Measurements from ENCODE around the gene MED27. TPM values are rescaled to one million over a fixed set of nuclear protein-coding genes. Genes with fewer than 3 reads are reported as not detected.

The MED27 gene
- total RNA-seq, 3 donors from 2014 or later: 13.0 to 16.3 (median 14.4) TPM

GRCh38 chr9:131885144-131885609 lies 194.5 kb downstream of the MED27 start:
- TF ChIP-seq, protein P1, sequence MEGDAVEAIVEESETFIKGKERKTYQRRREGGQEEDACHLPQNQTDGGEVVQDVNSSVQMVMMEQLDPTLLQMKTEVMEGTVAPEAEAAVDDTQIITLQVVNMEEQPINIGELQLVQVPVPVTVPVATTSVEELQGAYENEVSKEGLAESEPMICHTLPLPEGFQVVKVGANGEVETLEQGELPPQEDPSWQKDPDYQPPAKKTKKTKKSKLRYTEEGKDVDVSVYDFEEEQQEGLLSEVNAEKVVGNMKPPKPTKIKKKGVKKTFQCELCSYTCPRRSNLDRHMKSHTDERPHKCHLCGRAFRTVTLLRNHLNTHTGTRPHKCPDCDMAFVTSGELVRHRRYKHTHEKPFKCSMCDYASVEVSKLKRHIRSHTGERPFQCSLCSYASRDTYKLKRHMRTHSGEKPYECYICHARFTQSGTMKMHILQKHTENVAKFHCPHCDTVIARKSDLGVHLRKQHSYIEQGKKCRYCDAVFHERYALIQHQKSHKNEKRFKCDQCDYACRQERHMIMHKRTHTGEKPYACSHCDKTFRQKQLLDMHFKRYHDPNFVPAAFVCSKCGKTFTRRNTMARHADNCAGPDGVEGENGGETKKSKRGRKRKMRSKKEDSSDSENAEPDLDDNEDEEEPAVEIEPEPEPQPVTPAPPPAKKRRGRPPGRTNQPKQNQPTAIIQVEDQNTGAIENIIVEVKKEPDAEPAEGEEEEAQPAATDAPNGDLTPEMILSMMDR (IDR thresholded peaks at IDR 0.05): no peak
- no peaks in the 10 kb centered on the region for H3K9me3 ChIP-seq
- no peaks in the 10 kb centered on the region for H3K36me3 ChIP-seq (ENCODE audit: low read depth)
- H3K4me3 ChIP-seq: no peak overlapping the region
- no peak for ATAC-seq
- intact Hi-C loops (cut with DNase I, micrococcal nuclease): no loop called here
- DNase-seq: no peak
- H3K4me1 ChIP-seq (ENCODE audit: low read depth): no peaks in the 10 kb centered on the region

- H3K4me3 ChIP-seq: no peak overlapping the region
- no peaks in the 10 kb centered on the region for H3K36me3 ChIP-seq (ENCODE audit: low read depth)
- ATAC-seq: no peak
- intact Hi-C loops (cut with DNase I, micrococcal nuclease): no loop called here
- no peaks in the 10 kb centered on the region for H3K4me1 ChIP-seq (ENCODE audit: low read depth)
- DNase-seq: no peak
- H3K9me3 ChIP-seq: no peaks in the 10 kb centered on the region
- TF ChIP-seq, protein P1 (IDR thresholded peaks at IDR 0.05): no peak
Observed at GRCh38 chr9:131884222-131884621, 195.4 kb downstream of the MED27 start.

GRCh38 chr9:131880833-131881583 lies 198.7 kb downstream of the MED27 start:
- Histone ChIP-seq H3K36me3 (ENCODE audit: low read depth) (no peaks in the 10 kb centered on the region), H3K4me1 (ENCODE audit: low read depth) (no peaks in the 10 kb centered on the region), H3K4me3 (no peak overlapping the region), H3K9me3 (no peaks in the 10 kb centered on the region)
- DNase-seq (no peak), ATAC-seq (no peak)
- intact Hi-C loops (cut with DNase I, micrococcal nuclease): no loop called here
- TF ChIP-seq, protein P1 (IDR thresholded peaks at IDR 0.05): no peak

- intact Hi-C loops (cut with DNase I, micrococcal nuclease): loop anchor here in 1 of 2 donors (10.0 kb wide), 1 partner anchor 55 kb away; no protein-coding TSS in a partner anchor
- ATAC-seq (no peak), DNase-seq (no peak)
- Histone ChIP-seq H3K36me3 (ENCODE audit: low read depth) (no peaks in the 10 kb centered on the region), H3K4me1 (ENCODE audit: low read depth) (no peaks in the 10 kb centered on the region), H3K9me3 (no peaks in the 10 kb centered on the region), H3K4me3 (no peak overlapping the region)
- TF ChIP-seq, protein P1 (IDR thresholded peaks at IDR 0.05): no peak
Observed at GRCh38 chr9:131879911-131880290, 199.8 kb downstream of the MED27 start.

- no peaks in the 10 kb centered on the region for H3K4me1 ChIP-seq (ENCODE audit: low read depth)
- DNase-seq (no peak), ATAC-seq (no peak)
- no peak overlapping the region for H3K4me3 ChIP-seq
- intact Hi-C loops (cut with DNase I, micrococcal nuclease): loop anchor here in 1 of 2 donors (10.0 kb wide), 1 partner anchor 55 kb away; no protein-coding TSS in a partner anchor
- TF ChIP-seq, protein P1 (IDR thresholded peaks at IDR 0.05): no peak
- H3K36me3 ChIP-seq (ENCODE audit: low read depth): no peaks in the 10 kb centered on the region
- H3K9me3 ChIP-seq: no peaks in the 10 kb centered on the region
Observed at GRCh38 chr9:131879181-131879910, 200.3 kb downstream of the MED27 start.

All from mucosa of descending colon (tissue), 3 donors.